Natural killer cell (primary cell): ENCODE measurements around the gene ODAD3. TPM values are rescaled to one million over a fixed set of nuclear protein-coding genes. Genes with fewer than 3 reads are reported as not detected.

Source experiments
- ATAC-seq, 3 donors: fragments of 150-1000 bp in 2 of 3; fragments of 200-7000 bp in 1 of 3; cut with Tn5 transposase; 1 replicate in 1 of 3; 2 replicates in 2 of 3; pipeline ENCODE4 v1.10.0; 2021; ENCODE audit warnings: mild to moderate bottlenecking in 2 of 3, moderate library complexity in 2 of 3
- DNase-seq, 2 donors: peaks; one replicate each; pipeline versions ENCODE4 v3.0.0 to v3.0.0-alpha.2; 2013 to 2021; ENCODE audit warnings: mixed read lengths in 1 of 2
- H3K27ac ChIP-seq: one replicate; pipeline ENCODE4 v1.5.1; 2013; ENCODE audit warnings: mild to moderate bottlenecking, low read length
- H3K27me3 ChIP-seq: one replicate; pipeline ENCODE4 v1.6.1; 2013; ENCODE audit warnings: low read length; ENCODE audit not compliant: control insufficient read depth, insufficient read depth
- H3K36me3 ChIP-seq: one replicate; pipeline ENCODE4 v1.6.1; 2013; ENCODE audit warnings: low read length; ENCODE audit not compliant: control insufficient read depth, insufficient read depth
- H3K4me1 ChIP-seq: one replicate; pipeline ENCODE4 v1.6.1; 2013; ENCODE audit warnings: low read length; ENCODE audit not compliant: control insufficient read depth, insufficient read depth
- H3K4me3 ChIP-seq: one replicate; pipeline ENCODE4 v1.5.1; 2013; ENCODE audit warnings: low read length
- H3K9me3 ChIP-seq: one replicate; pipeline ENCODE4 v1.6.1; 2013; ENCODE audit warnings: low read length; ENCODE audit not compliant: control insufficient read depth, insufficient read depth
- H3K27ac Mint-ChIP-seq, 2 donors: one replicate each; pipeline ENCODE4 v1.8.0; 2022; ENCODE audit warnings: mild to moderate bottlenecking in 2 of 2, mixed read lengths in 2 of 2, moderate library complexity in 1 of 2
- H3K27me3 Mint-ChIP-seq, 2 donors: one replicate each; pipeline ENCODE4 v1.8.0; 2022; ENCODE audit warnings: low read depth in 2 of 2, mixed read lengths in 2 of 2
- H3K36me3 Mint-ChIP-seq: one replicate; pipeline ENCODE4 v1.8.0; 2022; ENCODE audit warnings: mixed read lengths
- H3K4me1 Mint-ChIP-seq, 2 donors: one replicate each; pipeline ENCODE4 v1.8.0; 2022; ENCODE audit warnings: mixed read lengths in 2 of 2
- H3K4me3 Mint-ChIP-seq: one replicate; pipeline ENCODE4 v1.8.0; 2022; ENCODE audit warnings: mild to moderate bottlenecking, moderate library complexity, mixed read lengths
- H3K9me3 Mint-ChIP-seq, 2 donors: one replicate each; pipeline ENCODE4 v1.8.0; 2022; ENCODE audit warnings: mixed read lengths in 2 of 2
- CTCF ChIP-seq: fragments of 200-600 bp; IDR thresholded peaks from one replicate; pipeline ENCODE4 v1.8.0; 2022; ENCODE audit warnings: antibody characterized with exemption
- WGBS: methylation state at CpG from one replicate; pipeline ENCODE4 v1.1.7; 2013; ENCODE audit warnings: missing lambda C conversion rate; ENCODE audit not compliant: insufficient coverage; 5-methylcytosine and 5-hydroxymethylcytosine counted together
- intact Hi-C: fragments of 100-400 bp; cut with micrococcal nuclease; formaldehyde crosslinking; loops from one replicate; pipeline ENCODE4 v1.14.2; 2022
- total RNA-seq, 4 donors: library from RNA; stranded (reverse); fragments of 120-200 nt in 1 of 4; gene quantifications; one replicate each; pipeline versions ENCODE4 v1.2.3 to v1.2.4, GENCODE V29; 2013 to 2022

The ODAD3 gene
- total RNA-seq, 3 donors from 2014 or later (not counting 1 experiment from before 2014, with no cell fraction given), result not detected

GRCh38 chr19:11446271-11446651 is 11.3 kb upstream of the ODAD3 start:
- Mint-ChIP-seq H3K4me3 (no peak overlapping the region), H3K9me3 (no peaks in the 10 kb centered on the region), H3K4me1 (peaks cover 0 to 13% of the 10 kb centered on the region in 2 donors), H3K27me3 (no peaks in the 10 kb centered on the region), H3K36me3 (no peaks in the 10 kb centered on the region), H3K27ac (peak overlapping the region in 1 of 2 donors; percentile 60)
- H3K27ac ChIP-seq, result no peak overlapping the region
- no peak overlapping the region for H3K4me3 ChIP-seq
- ATAC-seq, result no peak
- DNase-seq, result no peak
- TF ChIP-seq CTCF, result no peak
- no peaks in the 10 kb centered on the region for H3K27me3 ChIP-seq
- H3K36me3 ChIP-seq, result peaks cover 62% of the 10 kb centered on the region
- H3K9me3 ChIP-seq, result no peaks in the 10 kb centered on the region
- 94% methylated on average over 14 of the region's 14 CpGs for WGBS
- intact Hi-C loops, result loop anchor here (5.0 kb wide), 1 partner anchor 154 kb away; no protein-coding TSS in a partner anchor
- H3K4me1 ChIP-seq, result no peaks in the 10 kb centered on the region

GRCh38 chr19:11445141-11445540 is 10.2 kb upstream of the ODAD3 start:
- intact Hi-C loops, result loop anchor here (5.0 kb wide), 1 partner anchor 153 kb away; no protein-coding TSS in a partner anchor
- H3K27me3 ChIP-seq, result no peaks in the 10 kb centered on the region
- peaks cover 64% of the 10 kb centered on the region for H3K36me3 ChIP-seq
- no peaks in the 10 kb centered on the region for H3K36me3 Mint-ChIP-seq
- H3K4me1 ChIP-seq, result no peaks in the 10 kb centered on the region
- no peak for TF ChIP-seq CTCF
- no peaks in the 10 kb centered on the region for H3K9me3 Mint-ChIP-seq
- H3K4me3 Mint-ChIP-seq, result no peak overlapping the region
- peaks cover 0 to 20% of the 10 kb centered on the region in 2 donors for H3K4me1 Mint-ChIP-seq
- ATAC-seq (no peak), DNase-seq (no peak)
- no peak overlapping the region for H3K27ac ChIP-seq
- H3K9me3 ChIP-seq, result no peaks in the 10 kb centered on the region
- peak overlapping the region in 1 of 2 donors; percentile 11 for H3K27ac Mint-ChIP-seq
- no peak overlapping the region for H3K4me3 ChIP-seq
- H3K27me3 Mint-ChIP-seq, result no peaks in the 10 kb centered on the region
- 97% methylated on average over 13 of the region's 13 CpGs for WGBS

GRCh38 chr19:11444059-11444458 is 9.1 kb upstream of the ODAD3 start:
- no peak overlapping the region for H3K4me3 ChIP-seq
- DNase-seq (no peak), ATAC-seq (no peak)
- TF ChIP-seq CTCF, result no peak
- intact Hi-C loops, result no loop called here
- H3K9me3 ChIP-seq, result no peaks in the 10 kb centered on the region
- H3K27ac Mint-ChIP-seq, result no peak overlapping the region
- no peak overlapping the region for H3K27ac ChIP-seq
- no peaks in the 10 kb centered on the region for H3K36me3 Mint-ChIP-seq
- H3K27me3 Mint-ChIP-seq, result no peaks in the 10 kb centered on the region
- peaks cover 0 to 20% of the 10 kb centered on the region in 2 donors for H3K4me1 Mint-ChIP-seq
- H3K36me3 ChIP-seq, result peaks cover 61% of the 10 kb centered on the region
- no peak overlapping the region for H3K4me3 Mint-ChIP-seq
- no peaks in the 10 kb centered on the region for H3K27me3 ChIP-seq
- no peaks in the 10 kb centered on the region for H3K4me1 ChIP-seq
- H3K9me3 Mint-ChIP-seq, result no peaks in the 10 kb centered on the region
- 93% methylated on average over 5 of the region's 5 CpGs for WGBS

- 69% methylated on average over 9 of the region's 9 CpGs for WGBS
Measured at GRCh38 chr19:11437955-11438354, 3.0 kb upstream of the ODAD3 start.

More at GRCh38 chr19:11437955-11438354, 3.0 kb upstream of the ODAD3 start:
- Mint-ChIP-seq H3K4me3 (no peak overlapping the region), H3K4me1 (peaks cover 21 to 44% of the 10 kb centered on the region in 2 donors), H3K9me3 (no peaks in the 10 kb centered on the region), H3K27ac (peak overlapping the region in 1 of 2 donors; percentile 99), H3K27me3 (no peaks in the 10 kb centered on the region), H3K36me3 (no peaks in the 10 kb centered on the region)
- no peak for TF ChIP-seq CTCF
- H3K4me3 ChIP-seq, result no peak overlapping the region
- no peak for DNase-seq
- H3K27me3 ChIP-seq, result no peaks in the 10 kb centered on the region
- no peaks in the 10 kb centered on the region for H3K9me3 ChIP-seq
- H3K27ac ChIP-seq, result peak overlapping the region; percentile 59
- intact Hi-C loops, result no loop called here
- H3K36me3 ChIP-seq, result peaks cover 31% of the 10 kb centered on the region
- no peak for ATAC-seq
- H3K4me1 ChIP-seq, result peaks cover 26% of the 10 kb centered on the region
